Lower lobe of right lung (tissue), 2 donors: Measurements from ENCODE around the gene ZNF287. TPM values are rescaled to one million over a fixed set of nuclear protein-coding genes. Genes with fewer than 3 reads are reported as not detected.
"Not testable (repeated sequence)": the region's sequence is repeated elsewhere in the genome, so short reads cannot be mapped to it uniquely, and the experiment has no call there.

Experiments used
- ATAC-seq, 2 donors: fragments of 200-7000 bp; cut with Tn5 transposase; one replicate each; pipeline ENCODE4 v1.9.1; 2020 to 2022; ENCODE audit warnings: mild to moderate bottlenecking in 2 of 2, moderate library complexity in 2 of 2
- DNase-seq: peaks from one replicate; pipeline ENCODE4 v3.0.0-alpha.2; 2020
- H3K27ac ChIP-seq: fragments of 200-600 bp; one replicate; pipeline ENCODE4 v1.8.0; 2022
- H3K27me3 ChIP-seq: fragments of 200-600 bp; one replicate; pipeline ENCODE4 v1.8.0; 2022; ENCODE audit warnings: low read depth
- H3K36me3 ChIP-seq: fragments of 200-600 bp; one replicate; pipeline ENCODE4 v1.8.0; 2022; ENCODE audit warnings: mild to moderate bottlenecking
- H3K4me1 ChIP-seq: fragments of 200-600 bp; one replicate; pipeline ENCODE4 v1.8.0; 2022
- H3K4me3 ChIP-seq: fragments of 200-600 bp; one replicate; pipeline ENCODE4 v1.8.0; 2022; ENCODE audit warnings: mild to moderate bottlenecking
- H3K9me3 ChIP-seq: fragments of 200-600 bp; one replicate; pipeline ENCODE4 v1.8.0; 2022
- intact Hi-C: fragments of 100-400 bp; cut with DNase I; formaldehyde crosslinking; loops from one replicate; pipeline ENCODE4 v1.11.0; 2022
- total RNA-seq: library from RNA; stranded (reverse); fragmentation: NEBNext Ultra II Directional; extraction: Animal tissue kit (Norgen Biotek cat#: 25700); gene quantifications from one replicate; pipeline ENCODE4 v1.2.1, GENCODE V29; 2021
- TF ChIP-seq, protein P1 (sequence below): fragments of 200-600 bp; IDR thresholded peaks from one replicate; pipeline ENCODE4 v1.8.0; 2022; ENCODE audit warnings: antibody characterized with exemption, mild to moderate bottlenecking
- donor health status: DM: no; HTN: yes; CAD: no; lungs with severe emphysema.

ZNF287 gene
- total RNA-seq, 1 donor from 2014 or later = 5.2 TPM

DNA sequence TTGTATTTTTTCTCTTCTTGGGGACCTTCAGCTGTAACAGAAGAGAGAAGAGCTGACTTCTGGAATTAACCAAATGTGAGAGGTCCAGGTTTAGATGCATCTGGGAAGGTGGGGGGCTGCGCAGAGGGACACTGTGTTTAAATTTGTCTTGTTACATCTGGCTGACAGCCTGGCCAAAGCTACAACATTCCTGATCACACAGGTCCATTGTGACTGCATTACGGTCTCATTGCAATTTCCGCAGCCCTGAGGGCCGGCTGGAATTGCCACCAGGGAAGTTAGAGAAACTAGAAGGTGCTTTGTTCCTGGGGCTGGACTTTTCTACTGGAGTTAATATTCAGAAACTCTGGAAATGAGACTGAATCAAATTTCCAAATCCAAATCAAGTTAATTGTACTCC, 39.1 kb downstream of the ZNF287 start:
- peaks cover under 1% of the 10 kb centered on the region for H3K4me1 ChIP-seq
- DNase-seq (no peak), ATAC-seq (no peak)
- intact Hi-C loops = no loop called here
- no peak overlapping the region for H3K4me3 ChIP-seq
- H3K9me3 ChIP-seq = no peaks in the 10 kb centered on the region
- TF ChIP-seq, protein P1, sequence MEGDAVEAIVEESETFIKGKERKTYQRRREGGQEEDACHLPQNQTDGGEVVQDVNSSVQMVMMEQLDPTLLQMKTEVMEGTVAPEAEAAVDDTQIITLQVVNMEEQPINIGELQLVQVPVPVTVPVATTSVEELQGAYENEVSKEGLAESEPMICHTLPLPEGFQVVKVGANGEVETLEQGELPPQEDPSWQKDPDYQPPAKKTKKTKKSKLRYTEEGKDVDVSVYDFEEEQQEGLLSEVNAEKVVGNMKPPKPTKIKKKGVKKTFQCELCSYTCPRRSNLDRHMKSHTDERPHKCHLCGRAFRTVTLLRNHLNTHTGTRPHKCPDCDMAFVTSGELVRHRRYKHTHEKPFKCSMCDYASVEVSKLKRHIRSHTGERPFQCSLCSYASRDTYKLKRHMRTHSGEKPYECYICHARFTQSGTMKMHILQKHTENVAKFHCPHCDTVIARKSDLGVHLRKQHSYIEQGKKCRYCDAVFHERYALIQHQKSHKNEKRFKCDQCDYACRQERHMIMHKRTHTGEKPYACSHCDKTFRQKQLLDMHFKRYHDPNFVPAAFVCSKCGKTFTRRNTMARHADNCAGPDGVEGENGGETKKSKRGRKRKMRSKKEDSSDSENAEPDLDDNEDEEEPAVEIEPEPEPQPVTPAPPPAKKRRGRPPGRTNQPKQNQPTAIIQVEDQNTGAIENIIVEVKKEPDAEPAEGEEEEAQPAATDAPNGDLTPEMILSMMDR = no peak
- no peak overlapping the region for H3K27ac ChIP-seq
- H3K27me3 ChIP-seq = no peaks in the 10 kb centered on the region
- H3K36me3 ChIP-seq = no peaks in the 10 kb centered on the region

DNA sequence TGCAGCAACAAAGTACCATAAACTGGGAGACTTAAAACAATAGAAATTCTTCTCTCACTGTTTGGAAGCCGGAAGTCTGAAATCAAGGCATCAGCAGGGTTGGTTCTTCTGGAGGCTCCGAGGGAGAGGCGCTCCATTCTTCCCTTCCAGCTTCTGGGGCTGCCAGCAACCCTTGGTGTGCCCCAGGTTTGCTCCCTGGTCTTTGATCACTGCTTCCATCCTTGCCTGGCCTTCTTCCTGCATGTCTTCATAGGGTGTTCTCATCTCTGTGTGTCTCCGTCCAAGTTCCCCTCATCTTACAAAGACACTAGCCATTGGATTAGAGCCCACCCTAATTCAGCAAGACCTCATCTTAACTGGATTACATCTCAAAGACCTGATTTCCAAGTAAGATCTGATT, 41.7 kb downstream of the ZNF287 start:
- no peak for DNase-seq
- no peak overlapping the region for H3K4me3 ChIP-seq
- no peaks in the 10 kb centered on the region for H3K4me1 ChIP-seq
- intact Hi-C loops = no loop called here
- ATAC-seq = no peak
- H3K9me3 ChIP-seq = no peaks in the 10 kb centered on the region
- no peaks in the 10 kb centered on the region for H3K36me3 ChIP-seq
- H3K27ac ChIP-seq = no peak overlapping the region
- TF ChIP-seq, protein P1 = no peak
- H3K27me3 ChIP-seq = no peaks in the 10 kb centered on the region

DNA sequence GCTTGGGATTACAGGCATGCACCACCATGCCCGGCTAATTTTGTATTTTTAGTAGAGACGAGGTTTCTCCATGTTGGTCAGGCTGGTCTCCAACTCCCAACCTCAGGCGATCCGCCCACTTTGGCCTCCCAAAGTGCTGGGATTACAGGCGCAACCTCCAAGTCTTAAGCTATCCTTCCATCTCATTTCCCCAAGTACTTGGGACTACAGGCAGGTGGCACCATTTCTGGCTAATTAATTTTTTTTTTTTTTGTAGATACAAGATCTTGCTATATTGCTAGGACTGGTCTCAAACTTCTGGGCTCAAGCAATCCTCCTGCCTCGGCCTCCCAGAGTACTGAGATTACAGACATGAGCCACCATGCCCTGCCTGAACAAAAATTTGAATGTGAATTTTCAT, 43.4 kb downstream of the ZNF287 start:
- H3K4me3 ChIP-seq, H3K4me1 ChIP-seq, DNase-seq, intact Hi-C loops, H3K36me3 ChIP-seq, H3K27ac ChIP-seq, H3K9me3 ChIP-seq, ATAC-seq, H3K27me3 ChIP-seq: not testable (repeated sequence)

DNA sequence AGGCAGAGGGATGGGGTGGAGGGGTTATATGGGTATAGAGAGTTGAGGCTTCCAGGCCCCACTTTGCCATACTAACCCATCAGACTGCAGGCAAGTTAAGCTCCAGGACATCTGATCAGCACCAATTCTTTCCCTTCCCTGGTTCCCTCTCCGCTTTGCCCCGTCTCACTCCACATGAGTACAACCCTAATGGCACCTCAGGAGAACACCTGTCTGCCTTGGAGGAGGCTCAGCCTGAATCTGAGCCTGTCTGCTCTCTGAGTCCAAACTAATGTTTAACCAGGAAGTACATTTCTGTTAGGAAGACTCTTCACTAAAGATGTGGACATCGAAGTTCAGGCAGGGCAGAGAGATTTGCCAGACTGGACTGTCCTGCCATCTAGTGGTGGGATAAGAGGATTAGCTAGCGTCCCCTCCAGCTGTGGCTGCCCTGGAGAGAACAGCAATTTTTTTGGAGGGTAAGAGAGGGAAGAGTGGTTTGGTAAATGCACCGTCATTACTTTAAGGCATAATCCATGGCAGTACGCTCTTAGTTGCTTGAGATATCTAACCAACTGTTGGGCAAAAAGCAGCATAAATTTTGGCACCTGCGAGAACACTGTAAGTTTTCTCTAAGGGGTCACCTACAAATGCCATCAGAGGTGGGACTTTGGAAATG, 47.8 kb downstream of the ZNF287 start:
- peaks cover 19% of the 10 kb centered on the region for H3K4me1 ChIP-seq
- H3K4me3 ChIP-seq = no peak overlapping the region
- ATAC-seq = peak; percentile 96 to 97
- no peak overlapping the region for H3K27ac ChIP-seq
- no peaks in the 10 kb centered on the region for H3K9me3 ChIP-seq
- no peaks in the 10 kb centered on the region for H3K36me3 ChIP-seq
- H3K27me3 ChIP-seq = no peaks in the 10 kb centered on the region
- TF ChIP-seq, protein P1 = peak; percentile 93
- intact Hi-C loops = no loop called here
- peak; percentile 63 for DNase-seq

DNA sequence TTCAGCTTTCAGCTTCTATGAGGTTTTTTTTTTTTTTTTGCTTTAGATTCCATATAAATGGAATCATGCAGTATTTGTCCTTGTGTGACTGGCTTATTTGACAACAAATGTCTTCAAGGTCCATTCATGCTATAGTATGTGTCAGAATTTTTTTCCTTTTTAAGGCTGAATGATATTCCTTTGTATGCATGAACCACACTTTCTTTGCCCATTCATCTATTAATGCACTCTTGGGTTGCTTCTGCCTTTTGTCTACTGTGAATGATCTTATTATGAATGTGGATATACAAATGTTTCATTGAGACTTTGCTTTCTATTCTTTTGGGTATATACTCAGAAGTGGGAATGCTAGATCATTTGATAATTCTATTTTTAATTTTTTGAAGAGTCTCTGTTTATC, 50.0 kb downstream of the ZNF287 start:
- Histone ChIP-seq H3K9me3 (no peaks in the 10 kb centered on the region), H3K4me3 (no peak overlapping the region), H3K4me1 (peaks cover 22% of the 10 kb centered on the region), H3K27ac (no peak overlapping the region), H3K36me3 (no peaks in the 10 kb centered on the region), H3K27me3 (no peaks in the 10 kb centered on the region)
- intact Hi-C loops = no loop called here
- DNase-seq (no peak), ATAC-seq (no peak)
- TF ChIP-seq, protein P1 = no peak

DNA sequence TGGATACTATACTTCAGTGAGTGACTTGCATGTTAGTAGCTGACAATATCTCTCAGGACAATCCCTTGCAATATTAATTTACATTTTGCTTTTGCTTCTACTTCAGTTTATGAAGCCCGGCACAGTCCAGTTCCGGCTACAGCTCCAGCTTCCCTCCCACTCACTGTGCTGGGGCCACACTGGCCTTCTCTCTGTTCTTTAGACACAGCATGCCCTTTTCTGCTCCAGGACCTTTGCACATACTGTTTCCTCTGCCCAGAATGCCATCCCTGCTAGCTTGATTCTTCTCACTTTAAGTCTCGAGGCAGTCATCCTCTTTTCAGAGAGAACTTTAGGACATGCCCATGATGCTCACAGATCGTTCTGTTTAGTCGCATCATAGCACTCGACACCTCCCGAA, 51.5 kb downstream of the ZNF287 start:
- intact Hi-C loops = no loop called here

More for the DNA sequence above, 51.5 kb downstream of the ZNF287 start:
- ATAC-seq (no peak), DNase-seq (no peak)
- Histone ChIP-seq H3K27ac (no peak overlapping the region), H3K4me3 (no peak overlapping the region), H3K36me3 (no peaks in the 10 kb centered on the region), H3K27me3 (no peaks in the 10 kb centered on the region), H3K9me3 (no peaks in the 10 kb centered on the region), H3K4me1 (peaks cover 24% of the 10 kb centered on the region)
- TF ChIP-seq, protein P1 = no peak
